ENCODE results near the gene COPG2.

- TF ChIP-seq CTCF (conservative IDR thresholded peaks at IDR 0.05 in 1 of 2, IDR thresholded peaks at IDR 0.05 in 1 of 2; ENCODE audit: low read depth in 1 of 2, low read length in 2 of 2) (no peak), EZH2 (IDR thresholded peaks at IDR 0.05; ENCODE audit: low read length, missing control alignments) (no peak)
Observed at GRCh38 chr7:130481898-130482297, 186.7 kb downstream of the COPG2 start.

All from fibroblast of lung (primary cell).